Measurements from ENCODE around the gene FUS. TPM values are rescaled to one million over a fixed set of nuclear protein-coding genes. Genes with fewer than 3 reads are reported as not detected.
"Not testable (repeated sequence)": the region's sequence is repeated elsewhere in the genome, so short reads cannot be mapped to it uniquely, and the experiment has no call there.

Gene FUS
- polyA plus RNA-seq (ENCODE audit: insufficient read length in 4 of 4), result 100 to 1,000 TPM; 577 to 823 (median 699) TPM

GRCh38 chr16:31179747-31180459 lies at the start of gene FUS:
Gene FUS (plus strand): TSS chr16:31180139. CDS start chr16:31180215, 76 bp downstream.
- peak; percentile 87 to 91 (median 88) for DNase-seq (ENCODE audit: low read depth in 4 of 4, low spot score in 3 of 4)

- no peak for DNase-seq (ENCODE audit: low read depth in 4 of 4, low spot score in 3 of 4)
These were observed 49.5 kb upstream of the FUS start for GRCh38 chr16:31130336-31130891.

DNA sequence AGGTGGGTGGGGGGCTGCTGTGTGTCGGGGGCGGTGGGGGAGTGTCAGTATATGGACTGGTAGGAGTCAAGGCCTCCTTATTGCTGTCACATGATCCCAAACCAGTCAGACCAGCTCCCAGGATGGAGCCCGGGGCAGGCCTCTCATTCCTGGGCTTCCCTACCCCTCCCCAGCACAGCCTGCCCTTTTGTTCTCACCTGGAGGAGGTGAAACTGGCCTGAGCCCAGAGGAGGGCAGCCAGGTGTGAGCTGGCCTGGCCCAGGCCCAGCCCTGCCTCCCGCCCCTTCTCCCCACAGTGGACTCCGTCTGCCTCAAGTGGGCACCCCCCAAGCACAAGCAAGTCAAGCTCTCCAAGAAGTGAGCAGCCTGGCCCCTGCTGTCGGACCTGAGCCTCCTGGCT lies 49.0 kb upstream of the FUS start:
- DNase-seq (ENCODE audit: low read depth in 4 of 4, low spot score in 3 of 4), result no peak

DNA sequence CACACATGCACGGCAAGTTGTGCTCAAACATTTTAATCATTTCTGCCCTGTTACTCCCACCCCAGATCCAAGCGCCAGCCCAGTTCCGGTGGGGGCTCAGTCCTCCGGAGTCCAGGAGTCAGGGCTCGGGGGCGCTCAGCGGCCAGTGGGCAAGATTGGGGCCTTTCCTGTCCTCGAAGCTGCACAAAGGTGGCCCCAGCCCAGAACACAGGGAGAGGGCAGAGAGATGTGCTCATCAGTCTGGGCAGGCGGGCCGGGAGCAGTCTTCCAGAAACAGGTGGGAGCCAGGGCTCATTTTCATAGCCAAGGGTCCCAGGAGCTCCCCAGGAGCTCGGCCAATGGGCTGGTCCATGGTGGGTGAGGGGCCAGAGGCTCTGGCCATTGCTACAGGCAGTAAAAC lies 48.5 kb upstream of the FUS start:
- no peak for DNase-seq (ENCODE audit: low read depth in 4 of 4, low spot score in 3 of 4)

- DNase-seq (ENCODE audit: low read depth in 4 of 4, low spot score in 3 of 4), result no peak
These were observed 48.1 kb upstream of the FUS start for GRCh38 chr16:31131841-31132271.

- DNase-seq (ENCODE audit: low read depth in 4 of 4, low spot score in 3 of 4), result no peak
These were observed 47.5 kb upstream of the FUS start for GRCh38 chr16:31132303-31132979.

DNA sequence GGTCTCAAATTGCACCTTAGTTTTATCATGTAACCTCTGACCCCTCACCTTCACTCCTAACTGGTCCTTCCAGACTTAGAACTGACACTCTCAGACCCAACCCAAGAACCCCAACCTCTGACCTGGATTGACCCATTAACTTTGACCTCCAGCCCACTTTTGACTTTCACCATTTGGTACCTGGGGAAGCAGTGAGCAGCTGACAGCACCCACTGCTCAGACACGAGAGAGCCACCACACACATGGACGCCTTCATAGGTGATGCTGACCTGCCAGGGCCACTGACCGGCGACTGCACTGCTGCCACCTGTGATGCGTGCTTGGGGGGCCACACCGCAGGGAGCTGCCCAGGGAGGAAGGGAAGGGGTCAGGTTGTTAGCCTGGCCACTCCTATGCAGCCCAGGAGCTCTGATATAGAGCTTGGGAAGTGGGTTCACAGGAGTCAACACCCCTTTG lies 46.9 kb upstream of the FUS start:
- no peak for DNase-seq (ENCODE audit: low read depth in 4 of 4, low spot score in 3 of 4)

DNA sequence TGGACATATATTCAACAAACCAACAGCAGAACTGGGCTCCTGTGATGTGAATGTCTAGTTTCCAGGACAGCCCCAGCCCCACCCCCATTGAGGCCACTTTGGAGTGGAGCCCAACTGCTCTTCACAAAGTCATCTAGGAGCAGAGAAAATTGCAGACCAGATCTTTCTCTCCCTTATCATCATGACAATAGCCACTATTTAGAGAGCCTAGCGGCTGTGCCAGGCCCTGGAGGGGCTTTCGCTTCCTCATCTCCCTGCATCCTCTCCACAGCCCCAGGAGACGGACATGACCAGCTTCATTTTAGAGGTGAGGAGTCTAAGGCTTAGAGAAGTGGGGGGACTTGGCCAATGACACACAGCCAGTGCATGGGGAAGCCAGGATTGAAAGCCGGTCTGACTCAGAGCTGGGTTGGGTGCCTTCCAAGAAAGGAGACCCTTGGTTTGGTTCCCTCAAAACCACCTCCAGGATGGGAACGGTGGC lies 45.8 kb upstream of the FUS start:
- no peak for DNase-seq (ENCODE audit: low read depth in 4 of 4, low spot score in 3 of 4)

- no peak for DNase-seq (ENCODE audit: low read depth in 4 of 4, low spot score in 3 of 4)
These were observed 45.1 kb upstream of the FUS start for GRCh38 chr16:31134625-31135534.

DNA sequence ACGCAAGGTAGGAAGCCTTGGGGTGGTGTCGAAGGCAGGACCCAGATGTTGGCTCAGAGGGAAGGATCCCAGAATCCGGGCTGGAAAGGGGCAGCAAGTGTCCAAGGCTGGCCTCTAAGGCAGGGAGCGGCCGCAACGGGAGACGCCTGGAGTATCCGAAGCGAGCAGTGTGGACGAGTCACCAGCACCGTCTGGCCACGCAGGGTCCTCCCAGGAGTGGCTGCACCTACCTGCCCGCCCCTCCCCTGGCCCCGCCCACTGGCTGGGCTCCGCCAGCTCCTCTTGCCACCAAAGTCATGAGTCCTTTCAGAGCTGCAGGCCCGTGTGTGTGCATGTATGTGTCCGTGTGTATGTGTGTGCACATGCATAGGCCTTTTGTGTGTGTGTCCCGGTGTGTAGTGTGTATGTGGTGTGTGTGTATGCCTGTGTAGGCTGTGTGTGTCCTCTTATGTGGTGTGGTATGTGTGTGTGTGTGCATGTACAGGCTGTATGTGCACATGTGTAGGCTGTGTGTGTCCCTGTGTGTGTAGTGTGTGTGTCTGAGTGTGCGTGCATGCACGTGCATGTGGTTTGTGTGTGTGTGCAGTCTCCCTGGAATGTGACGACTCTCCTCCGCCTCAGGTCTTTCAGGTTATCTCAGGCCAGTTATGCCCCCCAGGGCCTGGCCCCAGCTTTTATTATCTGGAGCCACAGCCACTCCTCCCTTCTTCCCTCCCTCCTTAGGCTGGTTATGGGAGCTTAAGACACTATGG lies 44.2 kb upstream of the FUS start, which contains the start of gene PRSS8:
PRSS8 (minus strand) TSS at position 193 of the 752 bp plus-strand sequence. CDS start 229 bp downstream, outside the sequence.
- no peak for DNase-seq (ENCODE audit: low read depth in 4 of 4, low spot score in 3 of 4)

GRCh38 chr16:31136287-31136662 lies 43.7 kb upstream of the FUS start:
- no peak for DNase-seq (ENCODE audit: low read depth in 4 of 4, low spot score in 3 of 4)

GRCh38 chr16:31136822-31137499 lies 43.0 kb upstream of the FUS start:
- not testable (repeated sequence) for DNase-seq (ENCODE audit: low read depth in 4 of 4, low spot score in 3 of 4)

DNA sequence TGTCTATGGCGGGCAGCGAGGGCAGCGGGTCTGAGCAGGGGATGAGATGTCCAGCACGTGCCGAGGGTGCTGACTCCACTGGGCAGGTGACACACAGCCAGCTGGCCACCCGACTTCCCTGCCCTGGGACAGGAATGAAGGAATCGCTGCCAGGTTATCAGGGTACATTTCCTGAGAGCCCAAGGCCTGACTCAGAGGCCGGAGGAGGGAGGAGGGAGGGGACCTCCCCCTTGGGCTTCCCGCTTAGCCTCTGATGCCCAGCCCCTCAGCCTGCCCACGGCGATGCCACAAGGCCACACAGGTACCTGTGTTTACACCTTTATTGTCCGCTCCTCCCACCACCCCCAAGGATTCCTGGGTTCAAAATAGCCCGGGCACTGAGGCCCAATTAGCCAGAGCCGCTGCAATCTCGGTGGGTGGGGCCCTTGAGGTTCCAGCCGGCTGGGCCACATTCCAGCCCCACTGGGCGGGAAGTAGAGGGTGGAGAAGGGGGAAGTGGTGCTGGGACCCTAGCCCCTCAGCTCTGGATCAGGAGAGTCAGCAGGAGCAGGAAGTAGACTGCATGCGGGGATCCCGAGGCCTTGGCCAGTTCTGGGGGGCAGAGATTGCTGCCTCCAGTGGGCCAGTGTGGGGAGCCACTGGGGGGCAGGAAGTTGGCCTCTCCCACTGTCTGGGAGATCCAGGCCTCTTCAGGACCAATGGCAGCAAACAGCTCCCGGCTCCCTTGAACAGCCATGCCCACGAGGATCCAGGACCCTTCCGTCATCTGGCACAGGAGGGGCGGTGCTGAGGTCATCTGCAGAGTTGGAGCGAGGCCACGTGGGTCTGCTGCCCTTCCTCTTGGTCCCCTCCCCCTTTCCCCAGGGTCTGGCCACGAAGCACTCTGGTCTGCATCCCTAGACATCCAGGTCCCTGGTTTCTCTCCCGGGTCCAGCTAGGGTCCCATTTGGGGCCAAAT lies 41.0 kb upstream of the FUS start:
- peak in 1 of 4 donors; percentile 35 for DNase-seq (ENCODE audit: low read depth in 4 of 4, low spot score in 3 of 4)

GRCh38 chr16:31141071-31141469 lies 38.9 kb upstream of the FUS start:
- DNase-seq (ENCODE audit: low read depth in 4 of 4, low spot score in 3 of 4), result not testable (repeated sequence)

GRCh38 chr16:31141489-31142108 lies 38.3 kb upstream of the FUS start:
- DNase-seq (ENCODE audit: low read depth in 4 of 4, low spot score in 3 of 4), result no peak

DNA sequence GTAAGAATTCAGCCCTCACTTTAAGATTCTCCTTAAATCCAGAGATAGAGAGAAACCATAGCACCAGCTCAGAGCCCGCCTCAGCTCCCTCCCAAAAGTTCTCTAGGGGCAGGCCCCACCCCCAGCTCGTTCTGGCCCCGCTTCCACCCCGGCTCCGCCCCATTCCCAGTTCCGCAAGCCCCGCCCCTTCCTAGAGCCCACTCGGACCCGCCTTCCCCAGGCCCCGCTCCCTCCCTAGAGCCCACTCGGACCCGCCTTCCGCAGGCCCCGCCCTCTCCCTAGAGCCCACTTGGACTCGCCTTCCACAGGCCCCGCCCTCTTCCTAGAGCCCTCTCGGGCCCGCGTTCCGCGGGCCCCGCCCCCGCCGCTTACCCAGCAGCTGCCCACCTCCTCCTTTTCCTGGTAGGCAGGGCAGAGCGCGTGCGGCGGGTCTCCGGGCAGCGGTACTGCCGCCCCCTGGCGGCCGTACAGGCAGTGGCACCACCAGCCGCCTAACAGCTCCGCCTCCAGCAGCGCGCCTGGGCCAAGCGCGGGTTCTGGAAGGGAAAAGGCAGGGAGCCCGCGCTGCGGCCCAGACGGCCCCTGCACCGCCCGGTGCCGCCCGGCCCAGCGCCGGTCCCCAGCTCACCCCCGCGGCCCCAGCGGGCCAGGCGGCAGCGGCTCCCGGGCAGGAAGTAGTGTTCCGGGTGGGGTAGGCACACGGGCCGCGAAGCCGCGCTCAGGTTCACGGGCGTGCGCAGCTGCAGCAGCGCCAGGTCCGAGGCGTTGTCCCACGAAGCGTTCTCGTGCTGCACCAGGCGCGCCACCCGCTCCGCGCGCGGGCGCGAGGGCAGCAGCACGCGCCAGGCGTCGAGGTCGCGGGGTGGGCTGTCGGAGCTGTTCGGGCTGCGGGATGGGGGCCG lies 37.6 kb upstream of the FUS start:
- peak; percentile 96 to 98 (median 96) for DNase-seq (ENCODE audit: low read depth in 4 of 4, low spot score in 3 of 4)

All from left renal pelvis (tissue), 4 donors.